Stimulated activated CD4-positive, alpha-beta T cell treated with anti-CD3 and anti-CD28 coated beads, Interleukin-1b, Interleukin-23, amount 100 ng/mL, for 1 hour (primary cell): ENCODE results near the gene MCL1.
"Not testable (repeated sequence)": the region's sequence is repeated elsewhere in the genome, so short reads cannot be mapped to it uniquely, and the experiment has no call there.

Source experiments
- DNase-seq, 2 donors: peaks; one replicate each; pipeline ENCODE4 v3.0.0-alpha.2; 2020; ENCODE audit warnings: low read depth in 2 of 2

Gene MCL1

GRCh38 chr1:150572918-150573647 lies 6.3 kb downstream of the MCL1 start:
- DNase-seq: no peak

- DNase-seq: no peak
These were observed 10.8 kb downstream of the MCL1 start for GRCh38 chr1:150568594-150568966.

GRCh38 chr1:150567717-150568593 lies 11.5 kb downstream of the MCL1 start:
- no peak for DNase-seq

GRCh38 chr1:150567341-150567716 lies 12.1 kb downstream of the MCL1 start:
- DNase-seq: no peak

GRCh38 chr1:150566589-150567340 lies 12.6 kb downstream of the MCL1 start:
- DNase-seq: no peak

- DNase-seq: not testable (repeated sequence)
These were observed 14.0 kb downstream of the MCL1 start for GRCh38 chr1:150565240-150565991.

- no peak for DNase-seq
These were observed 15.1 kb downstream of the MCL1 start for GRCh38 chr1:150564051-150564991.

GRCh38 chr1:150563340-150564038 lies 15.9 kb downstream of the MCL1 start:
- no peak for DNase-seq

GRCh38 chr1:150562446-150563339 lies 16.7 kb downstream of the MCL1 start:
- DNase-seq: peak in 1 of 2 donors; percentile 64

- peak; percentile 63 to 78 for DNase-seq
These were observed 17.4 kb downstream of the MCL1 start for GRCh38 chr1:150561974-150562445.

- DNase-seq: no peak
These were observed 18.0 kb downstream of the MCL1 start for GRCh38 chr1:150561254-150561973.

GRCh38 chr1:150560576-150561253 lies 18.7 kb downstream of the MCL1 start:
- DNase-seq: peak; percentile 53 to 74

GRCh38 chr1:150560011-150560438 lies 19.4 kb downstream of the MCL1 start:
- DNase-seq: peak in 1 of 2 donors; percentile 56

- DNase-seq: no peak
These were observed 19.8 kb downstream of the MCL1 start for GRCh38 chr1:150559656-150560010.

- DNase-seq: no peak
These were observed 20.4 kb downstream of the MCL1 start for GRCh38 chr1:150558761-150559655.

- no peak for DNase-seq
These were observed 21.1 kb downstream of the MCL1 start for GRCh38 chr1:150558303-150558704.
